CD14-positive monocyte (primary cell): ENCODE data around the gene XXYLT1. TPM values are rescaled to one million over a fixed set of nuclear protein-coding genes. Genes with fewer than 3 reads are reported as not detected.

Experiments used
- DNase-seq, 3 donors: peaks; one replicate each; pipeline ENCODE4 v3.0.0-alpha.2; 2011 to 2022
- H2AFZ ChIP-seq: 2 replicates; pipeline ENCODE4 v1.6.0; 2012; ENCODE audit warnings: mild to moderate bottlenecking, low read depth, low read length, inconsistent platforms; ENCODE audit not compliant: insufficient read depth, poor library complexity, severe bottlenecking
- H3K27ac ChIP-seq, 2 donors: 1 replicate in 1 of 2; 2 replicates in 1 of 2; pipeline ENCODE4 v1.5.1; 2012 to 2013; ENCODE audit warnings: low read length in 2 of 2, control low read depth in 1 of 2, inconsistent platforms in 1 of 2, low read depth in 1 of 2, mild to moderate bottlenecking in 1 of 2
- H3K27me3 ChIP-seq, 2 donors: one replicate each; pipeline versions ENCODE4 v1.6.0 to v1.6.1; 2011 to 2013; ENCODE audit warnings: low read length in 2 of 2; ENCODE audit not compliant: control insufficient read depth in 2 of 2, insufficient read depth in 2 of 2
- H3K36me3 ChIP-seq, 2 donors: replicated peaks in 1 of 2; 1 replicate in 1 of 2; 2 replicates in 1 of 2; pipeline versions ENCODE4 v1.5.1 to v1.6.1; 2012 to 2013; ENCODE audit warnings: low read length in 2 of 2, control low read depth in 1 of 2, inconsistent platforms in 1 of 2, mild to moderate bottlenecking in 1 of 2; ENCODE audit not compliant: insufficient read depth in 2 of 2, control insufficient read depth in 1 of 2
- H3K4me1 ChIP-seq, 2 donors: 1 replicate in 1 of 2; 2 replicates in 1 of 2; pipeline versions ENCODE4 v1.5.1 to v1.6.1; 2012 to 2013; ENCODE audit warnings: low read length in 2 of 2, control low read depth in 1 of 2, inconsistent platforms in 1 of 2, mild to moderate bottlenecking in 1 of 2, moderate library complexity in 1 of 2; ENCODE audit not compliant: insufficient read depth in 2 of 2, control insufficient read depth in 1 of 2
- H3K4me2 ChIP-seq: replicated peaks from 2 replicates; pipeline ENCODE3; 2012; ENCODE audit warnings: low read length, moderate library complexity, mild to moderate bottlenecking; ENCODE audit not compliant: poor library complexity, severe bottlenecking; ENCODE audit errors: extremely low read depth
- H3K4me3 ChIP-seq, 3 experiments: fragments of 200-600 bp in 1 of 3; sonication (generic) in 1 of 3; replicated peaks in 1 of 3; 1 replicate in 2 of 3; 2 replicates in 1 of 3; pipeline ENCODE4 v1.5.1; 2011 to 2013; ENCODE audit warnings: low read length in 3 of 3, mild to moderate bottlenecking in 3 of 3, control low read depth in 2 of 3, low read depth in 2 of 3, inconsistent platforms in 1 of 3, moderate library complexity in 1 of 3
- H3K79me2 ChIP-seq: 2 replicates; pipeline ENCODE4 v1.6.0; 2012; ENCODE audit warnings: mild to moderate bottlenecking, control low read depth, inconsistent platforms, low read length, moderate library complexity; ENCODE audit not compliant: insufficient read depth
- H3K9ac ChIP-seq: 2 replicates; pipeline ENCODE4 v1.6.0; 2017; ENCODE audit warnings: low read length, mild to moderate bottlenecking; ENCODE audit not compliant: insufficient read depth, poor library complexity, severe bottlenecking
- H3K9me3 ChIP-seq, 2 donors: replicated peaks in 1 of 2; 1 replicate in 1 of 2; 2 replicates in 1 of 2; pipeline versions ENCODE4 v1.5.1 to v1.6.1; 2012 to 2013; ENCODE audit warnings: low read length in 2 of 2, control low read depth in 1 of 2; ENCODE audit not compliant: control insufficient read depth in 1 of 2, insufficient read depth in 1 of 2
- H4K20me1 ChIP-seq: 2 replicates; pipeline ENCODE4 v1.6.0; 2012; ENCODE audit warnings: mild to moderate bottlenecking, low read length, control low read depth, moderate library complexity; ENCODE audit not compliant: insufficient read depth
- H3K27ac Mint-ChIP-seq, 7 donors: one replicate each; pipeline ENCODE4 v1.8.0; 2020; ENCODE audit warnings: mild to moderate bottlenecking in 7 of 7, mixed read lengths in 7 of 7, moderate library complexity in 6 of 7, inconsistent platforms in 2 of 7
- H3K27me3 Mint-ChIP-seq, 3 donors: one replicate each; pipeline ENCODE4 v1.8.0; 2021 to 2022; ENCODE audit warnings: low read depth in 3 of 3, mild to moderate bottlenecking in 3 of 3, mixed read lengths in 3 of 3, moderate library complexity in 3 of 3, inconsistent platforms in 1 of 3
- H3K36me3 Mint-ChIP-seq, 2 donors: one replicate each; pipeline ENCODE4 v1.8.0; 2020; ENCODE audit warnings: mixed read lengths in 2 of 2, inconsistent platforms in 1 of 2, mild to moderate bottlenecking in 1 of 2
- H3K4me1 Mint-ChIP-seq: one replicate; pipeline ENCODE4 v1.8.0; 2020; ENCODE audit warnings: mild to moderate bottlenecking, mixed read lengths
- H3K4me3 Mint-ChIP-seq, 2 donors: one replicate each; pipeline ENCODE4 v1.8.0; 2020; ENCODE audit warnings: mild to moderate bottlenecking in 2 of 2, mixed read lengths in 2 of 2, moderate library complexity in 1 of 2
- H3K9me3 Mint-ChIP-seq, 7 donors: one replicate each; pipeline ENCODE4 v1.8.0; 2020 to 2022; ENCODE audit warnings: mixed read lengths in 7 of 7, mild to moderate bottlenecking in 6 of 7, moderate library complexity in 6 of 7, inconsistent platforms in 2 of 7
- CTCF ChIP-seq: fragments of 200-600 bp; IDR thresholded peaks from one replicate; pipeline ENCODE4 v1.8.0; 2022; ENCODE audit warnings: antibody characterized with exemption, mild to moderate bottlenecking
- WGBS: methylation state at CpG from one replicate; pipeline ENCODE4 v1.1.5; 2013; ENCODE audit warnings: missing lambda C conversion rate; ENCODE audit not compliant: insufficient coverage; 5-methylcytosine and 5-hydroxymethylcytosine counted together
- intact Hi-C, 2 donors: fragments of 100-400 bp; cut with micrococcal nuclease; formaldehyde crosslinking; loops; one replicate each; pipeline versions ENCODE4 v1.15.0 to v1.15.1; 2023
- polyA plus RNA-seq, 3 donors: library from polyadenylated mRNA; depleted of rRNA in 1 of 3; unstranded in 2 of 3; stranded (reverse) in 1 of 3; fragments of 300-500 nt in 2 of 3; fragments of >200 nt in 1 of 3; fragmentation: Illumina TruSeq in 2 of 3; gene quantifications; 1 replicate in 2 of 3; 2 replicates in 1 of 3; pipeline ENCODE4 v1.2.3, GENCODE V29; 2012 to 2021

Gene XXYLT1
- polyA plus RNA-seq, 3 donors = 11.8 to 13.5 (median 13.2) TPM

DNA sequence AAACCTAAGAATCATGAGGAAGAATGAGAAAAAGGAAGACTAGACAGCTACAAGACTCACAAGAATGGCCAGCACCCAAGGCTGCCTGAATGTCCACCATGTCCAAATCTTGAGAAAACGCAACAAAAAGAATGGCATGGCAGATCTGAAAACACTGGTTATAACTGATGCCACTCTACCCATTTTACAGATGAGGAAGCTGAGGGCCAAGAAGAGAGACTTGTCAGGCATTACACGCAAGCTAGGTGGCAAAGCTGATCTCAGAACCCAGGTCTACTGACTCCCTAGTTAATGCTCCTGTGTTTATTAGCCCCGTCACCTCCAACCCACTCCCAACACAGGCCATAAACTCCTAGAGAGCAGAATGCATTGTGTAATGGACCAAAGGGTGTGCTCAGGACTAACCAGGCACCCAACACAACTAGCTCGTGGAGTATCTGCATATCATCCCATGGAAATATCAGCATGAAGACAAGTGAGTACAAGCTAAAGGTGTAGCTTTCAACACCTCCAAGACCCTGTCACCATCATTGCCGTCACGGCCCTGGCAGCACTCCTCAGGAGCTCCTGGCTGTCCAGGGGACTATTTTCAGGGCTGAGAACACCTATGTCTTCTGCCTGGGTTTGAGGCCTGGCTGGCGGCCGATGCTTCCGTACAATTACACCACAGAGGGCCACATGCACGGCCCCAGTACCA is 111.7 kb downstream of the XXYLT1 start:
- Histone ChIP-seq H2AFZ (no peak overlapping the region), H3K27ac (no peak overlapping the region), H4K20me1 (no peaks in the 10 kb centered on the region), H3K79me2 (no peaks in the 10 kb centered on the region), H3K4me1 (peaks cover 69 to 70% of the 10 kb centered on the region in 2 donors), H3K9me3 (no peaks in the 10 kb centered on the region), H3K4me2 (no peak overlapping the region), H3K27me3 (no peaks in the 10 kb centered on the region), H3K36me3 (no peaks in the 10 kb centered on the region), H3K4me3 (no peak overlapping the region), H3K9ac (no peak overlapping the region)
- Mint-ChIP-seq H3K27me3 (peaks cover 0 to 2% (median 2%) of the 10 kb centered on the region in 3 donors), H3K4me3 (no peak overlapping the region), H3K36me3 (peaks cover 13 to 17% of the 10 kb centered on the region in 2 donors), H3K27ac (no peak overlapping the region), H3K9me3 (peaks cover 0 to 2% (median 0%) of the 10 kb centered on the region in 7 donors), H3K4me1 (peaks cover 73% of the 10 kb centered on the region)
- WGBS = 95% methylated on average over 3 of the region's 10 CpGs
- DNase-seq = no peak
- intact Hi-C loops = no loop called here
- TF ChIP-seq CTCF = no peak

- Histone ChIP-seq H3K4me1 (peaks cover 43 to 44% of the 10 kb centered on the region in 2 donors), H3K27ac (no peak overlapping the region), H3K9ac (no peak overlapping the region), H3K27me3 (no peaks in the 10 kb centered on the region), H3K9me3 (no peaks in the 10 kb centered on the region), H3K36me3 (no peaks in the 10 kb centered on the region), H3K4me3 (no peak overlapping the region), H3K79me2 (no peaks in the 10 kb centered on the region), H3K4me2 (no peak overlapping the region), H4K20me1 (no peaks in the 10 kb centered on the region), H2AFZ (no peak overlapping the region)
- no peak for TF ChIP-seq CTCF
- H3K9me3 Mint-ChIP-seq = no peaks in the 10 kb centered on the region
- peaks cover 25 to 27% of the 10 kb centered on the region in 2 donors for H3K36me3 Mint-ChIP-seq
- no peak for DNase-seq
- H3K27ac Mint-ChIP-seq = no peak overlapping the region
- WGBS = 90% methylated on average over 17 of the region's 20 CpGs
- no peak overlapping the region for H3K4me3 Mint-ChIP-seq
- H3K27me3 Mint-ChIP-seq = peaks cover 0 to 4% (median 2%) of the 10 kb centered on the region in 3 donors
- H3K4me1 Mint-ChIP-seq = peaks cover 56% of the 10 kb centered on the region
- intact Hi-C loops = no loop called here
Observed at GRCh38 chr3:195156286-195156890, 114.6 kb downstream of the XXYLT1 start.
